HG03575 (cell line): ENCODE measurements around the gene ATG4C.

Source experiments
- ATAC-seq: cut with Tn5 transposase; IDR thresholded peaks from one replicate; pipeline ENCODE4 v1.9.1; 2021; ENCODE audit not compliant: unreplicated experiment, insufficient number of reproducible peaks, low FRiP score; ENCODE audit errors: extremely low read depth

Gene ATG4C

GRCh38 chr1:62887799-62888507 is 104.0 kb downstream of the ATG4C start:
- ATAC-seq: no peak

DNA sequence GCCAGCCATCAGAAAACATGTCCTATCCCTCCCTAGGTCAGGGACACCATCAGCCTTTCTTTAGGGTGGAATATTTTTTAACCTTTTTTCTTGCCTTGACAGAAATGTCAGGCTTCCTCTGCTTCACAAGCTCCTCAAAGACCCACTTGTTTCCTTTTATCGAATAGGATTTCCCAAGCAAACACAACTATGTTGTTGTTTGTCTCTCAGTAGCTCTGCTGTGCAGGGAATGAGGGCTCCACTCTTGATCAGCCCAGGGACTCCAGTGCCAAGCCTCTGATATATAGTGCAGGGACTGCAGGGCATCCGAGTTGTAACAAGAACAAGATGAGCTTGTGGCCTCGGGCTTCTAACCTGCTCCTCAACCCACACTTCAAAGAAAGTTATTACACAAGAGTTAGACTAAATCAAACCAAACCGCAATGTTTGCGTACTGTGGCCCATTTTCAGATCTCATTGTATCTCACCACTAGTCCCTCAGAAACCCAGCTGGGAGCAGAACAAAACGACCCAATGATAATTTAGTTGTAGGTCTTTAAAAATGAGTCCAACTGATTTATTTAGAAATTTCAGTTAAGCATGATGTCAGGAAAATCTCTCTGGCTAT is 108.1 kb downstream of the ATG4C start:
- no peak for ATAC-seq

- ATAC-seq: no peak
These were observed 113.9 kb downstream of the ATG4C start for GRCh38 chr1:62897788-62898187.

GRCh38 chr1:62900566-62900965 is 116.6 kb downstream of the ATG4C start:
- no peak for ATAC-seq

DNA sequence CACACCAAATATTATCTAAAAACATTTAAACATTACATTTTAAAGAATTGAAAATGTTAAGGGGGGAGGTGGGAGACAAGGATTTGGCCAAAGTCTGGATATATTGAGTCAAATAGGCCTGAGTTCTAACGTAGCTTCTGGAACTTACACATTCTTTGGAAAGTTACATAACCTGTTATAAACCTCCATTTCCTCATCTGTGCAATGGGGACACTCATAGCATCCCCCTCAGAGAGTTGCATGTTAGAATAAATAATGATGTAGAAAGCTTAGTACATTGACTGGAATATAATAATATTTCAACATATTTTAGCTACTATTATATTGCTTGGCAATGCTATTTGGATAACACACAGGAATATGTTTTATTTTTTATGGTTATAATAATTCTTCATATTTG is 117.7 kb downstream of the ATG4C start:
- no peak for ATAC-seq

DNA sequence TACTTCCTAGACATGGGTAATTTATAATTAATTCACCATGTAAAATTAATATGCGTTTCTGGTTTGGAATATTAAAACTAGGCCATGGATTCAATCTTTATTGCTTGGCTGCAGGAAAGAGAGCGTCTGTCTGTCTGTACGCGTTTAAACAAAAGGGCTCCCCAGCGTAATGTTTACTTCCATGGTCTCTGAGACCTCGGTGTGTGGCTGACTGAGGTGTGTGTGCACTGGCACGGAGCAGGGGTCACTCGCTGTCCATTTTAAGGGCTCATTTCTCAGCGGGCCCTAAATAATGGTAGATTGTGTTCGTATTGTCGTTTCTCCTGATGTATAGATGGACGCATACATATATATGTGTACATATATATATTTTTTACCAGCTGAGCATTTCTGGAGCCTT is 119.6 kb downstream of the ATG4C start:
- no peak for ATAC-seq

DNA sequence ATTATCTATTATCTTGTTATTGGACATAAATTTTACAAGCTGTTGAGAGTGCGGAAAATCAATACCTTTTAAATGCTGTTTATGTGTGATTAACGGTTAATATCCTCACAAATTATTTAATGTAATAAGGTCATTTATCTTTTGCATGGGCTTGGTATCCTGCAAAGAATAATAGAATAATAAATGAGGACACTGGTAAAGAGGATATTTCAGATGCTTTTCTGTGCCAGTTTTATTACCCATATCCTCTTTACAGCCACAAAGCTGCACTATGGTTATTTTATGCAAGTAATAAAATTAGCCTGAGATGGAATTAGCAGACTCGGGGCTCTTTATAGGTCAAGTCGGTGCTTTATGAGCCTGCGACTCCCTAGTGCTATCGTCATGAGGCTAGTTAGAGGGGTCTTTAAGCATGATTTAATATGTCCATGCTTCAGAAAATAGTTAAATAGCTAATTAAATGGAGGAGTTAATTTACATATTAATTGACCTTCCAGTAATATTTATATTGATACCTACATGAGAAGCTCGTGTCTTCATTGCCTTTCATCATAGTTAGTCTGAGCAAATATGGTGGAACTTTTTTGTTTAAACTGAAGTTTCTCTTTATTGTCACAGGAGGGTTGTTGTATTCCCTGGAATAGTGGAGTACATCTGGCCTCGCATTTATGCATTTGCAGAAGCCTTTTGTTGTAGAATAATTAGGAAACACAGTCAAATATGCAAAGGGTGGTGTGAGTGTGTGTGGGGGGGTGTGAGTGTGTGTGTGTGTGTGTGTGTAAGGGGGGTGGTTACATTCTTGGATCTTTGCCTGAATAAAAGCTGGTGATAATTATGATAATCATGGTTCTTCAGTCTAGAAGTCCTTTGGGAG is 120.3 kb downstream of the ATG4C start:
- no peak for ATAC-seq

- ATAC-seq: no peak
These were observed 120.9 kb downstream of the ATG4C start for GRCh38 chr1:62904856-62905225.

GRCh38 chr1:62905309-62905708 is 121.4 kb downstream of the ATG4C start:
- no peak for ATAC-seq

DNA sequence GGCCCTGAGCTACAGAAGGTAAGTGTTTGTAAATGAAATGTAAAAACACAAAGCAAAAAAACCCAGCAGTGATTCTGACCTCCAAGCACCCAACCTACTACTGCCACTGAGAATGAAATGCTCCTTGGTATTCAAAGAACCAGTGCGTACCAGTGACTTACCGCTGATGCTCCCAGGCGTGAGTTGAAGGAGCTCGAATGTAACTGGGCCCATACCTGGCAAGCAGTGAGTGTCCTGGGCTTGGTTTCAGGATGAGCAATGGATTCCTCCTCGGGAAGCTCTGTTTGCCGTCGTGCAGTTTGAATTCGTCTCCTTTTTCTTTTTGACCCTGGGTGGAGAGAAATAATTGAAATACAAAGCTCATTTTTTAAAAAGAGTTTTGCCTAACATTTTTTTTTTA is 121.9 kb downstream of the ATG4C start:
- no peak for ATAC-seq

GRCh38 chr1:62906428-62906886 is 122.5 kb downstream of the ATG4C start:
- ATAC-seq: no peak

DNA sequence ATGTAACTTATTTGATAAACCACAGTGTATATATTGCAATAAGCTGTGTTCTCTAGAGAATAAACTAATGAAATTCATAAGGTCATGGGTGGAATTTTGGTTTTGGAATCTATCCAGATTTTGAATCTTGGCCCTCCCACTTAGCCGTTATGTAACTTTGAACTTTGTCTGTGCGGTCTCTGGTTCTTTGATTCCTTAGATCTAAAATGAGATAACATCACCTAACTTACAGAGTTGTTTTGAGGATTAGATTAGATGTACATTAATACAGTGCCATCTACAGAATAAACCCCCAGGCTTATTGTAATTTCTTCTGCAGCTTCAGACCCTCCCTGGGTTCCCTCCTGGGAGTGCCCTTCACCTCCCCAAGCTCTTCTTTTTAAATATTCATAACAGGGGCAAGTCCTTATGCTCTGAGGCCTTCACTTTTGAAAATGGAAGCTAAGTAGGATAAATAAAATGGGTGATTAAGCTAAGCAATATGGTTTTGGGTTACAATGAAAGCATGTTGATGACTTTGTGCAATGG is 124.3 kb downstream of the ATG4C start:
- no peak for ATAC-seq

- no peak for ATAC-seq
These were observed 128.2 kb downstream of the ATG4C start for GRCh38 chr1:62912028-62912638.
